ENCODE measurements around the gene RASL11B.

GRCh38 chr4:52862639-52863161 is 583 bp downstream of the RASL11B start:
- TF ChIP-seq CTCF (conservative IDR thresholded peaks at IDR 0.05; ENCODE audit: low read length) = no peak
- TF ChIP-seq EZH2phosphoT487 (IDR thresholded peaks at IDR 0.05; ENCODE audit: borderline replicate concordance, low read depth, low read length) = no peak

All from OCI-LY7 (cell line).